Fibroblast of villous mesenchyme (primary cell): ENCODE measurements around the gene MCTP1. TPM values are rescaled to one million over a fixed set of nuclear protein-coding genes. Genes with fewer than 3 reads are reported as not detected.

Experiments used
- DNase-seq: peaks from one replicate; pipeline ENCODE4 v3.0.0-alpha.2; 2010; ENCODE audit warnings: low read depth
- H3K4me3 ChIP-seq: 2 replicates; pipeline ENCODE4 v1.5.1; 2011; ENCODE audit warnings: low read depth, mild to moderate bottlenecking, low read length
- total RNA-seq: library from RNA; depleted of rRNA; stranded (reverse); fragments of >200 nt; gene quantifications from 2 replicates; pipeline ENCODE4 v1.2.3, GENCODE V29; 2012
- TF ChIP-seq, protein P1 (sequence below): IDR thresholded peaks from 2 replicates; pipeline ENCODE4 v1.5.1; 2012; ENCODE audit warnings: low read depth, mild to moderate bottlenecking, low read length; ENCODE audit not compliant: insufficient read depth

MCTP1 gene
- total RNA-seq, 1 donor: 14.7 TPM

DNA sequence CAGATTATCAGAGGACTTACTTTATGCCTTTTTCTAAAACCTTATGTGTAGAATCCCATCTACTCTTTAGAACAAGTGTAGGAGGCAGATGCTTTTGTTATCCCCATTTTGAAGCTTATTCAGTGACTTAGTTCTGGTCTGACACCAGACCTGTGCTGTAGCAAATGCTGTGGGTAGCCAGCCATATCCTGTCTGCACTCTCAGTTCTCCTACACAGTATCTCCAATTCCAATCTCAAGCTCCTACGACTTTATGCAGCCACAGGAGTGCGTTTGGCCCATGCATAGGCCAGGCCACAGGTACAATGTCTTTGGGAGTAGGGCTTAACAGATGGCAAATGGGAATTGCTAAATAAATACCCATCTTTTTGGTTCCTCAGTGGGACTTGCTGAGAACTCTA is 292.6 kb downstream of the MCTP1 start:
- TF ChIP-seq, protein P1, sequence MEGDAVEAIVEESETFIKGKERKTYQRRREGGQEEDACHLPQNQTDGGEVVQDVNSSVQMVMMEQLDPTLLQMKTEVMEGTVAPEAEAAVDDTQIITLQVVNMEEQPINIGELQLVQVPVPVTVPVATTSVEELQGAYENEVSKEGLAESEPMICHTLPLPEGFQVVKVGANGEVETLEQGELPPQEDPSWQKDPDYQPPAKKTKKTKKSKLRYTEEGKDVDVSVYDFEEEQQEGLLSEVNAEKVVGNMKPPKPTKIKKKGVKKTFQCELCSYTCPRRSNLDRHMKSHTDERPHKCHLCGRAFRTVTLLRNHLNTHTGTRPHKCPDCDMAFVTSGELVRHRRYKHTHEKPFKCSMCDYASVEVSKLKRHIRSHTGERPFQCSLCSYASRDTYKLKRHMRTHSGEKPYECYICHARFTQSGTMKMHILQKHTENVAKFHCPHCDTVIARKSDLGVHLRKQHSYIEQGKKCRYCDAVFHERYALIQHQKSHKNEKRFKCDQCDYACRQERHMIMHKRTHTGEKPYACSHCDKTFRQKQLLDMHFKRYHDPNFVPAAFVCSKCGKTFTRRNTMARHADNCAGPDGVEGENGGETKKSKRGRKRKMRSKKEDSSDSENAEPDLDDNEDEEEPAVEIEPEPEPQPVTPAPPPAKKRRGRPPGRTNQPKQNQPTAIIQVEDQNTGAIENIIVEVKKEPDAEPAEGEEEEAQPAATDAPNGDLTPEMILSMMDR: no peak
- DNase-seq: no peak

GRCh38 chr5:94983861-94984535 is 300.9 kb downstream of the MCTP1 start:
- H3K4me3 ChIP-seq: no peak overlapping the region
- TF ChIP-seq, protein P1: no peak
- DNase-seq: peak; percentile 38

More for the DNA sequence above, 292.6 kb downstream of the MCTP1 start:
- H3K4me3 ChIP-seq: no peak overlapping the region

GRCh38 chr5:94977437-94977836 is 307.5 kb downstream of the MCTP1 start:
- DNase-seq: no peak
- no peak overlapping the region for H3K4me3 ChIP-seq
- TF ChIP-seq, protein P1: no peak

GRCh38 chr5:94976853-94977252 is 308.0 kb downstream of the MCTP1 start:
- DNase-seq: no peak
- TF ChIP-seq, protein P1: no peak

GRCh38 chr5:94972268-94972667 is 312.6 kb downstream of the MCTP1 start:
- no peak overlapping the region for H3K4me3 ChIP-seq
- no peak for DNase-seq
- TF ChIP-seq, protein P1: no peak

More at GRCh38 chr5:94976853-94977252, 308.0 kb downstream of the MCTP1 start:
- H3K4me3 ChIP-seq: no peak overlapping the region

- no peak overlapping the region for H3K4me3 ChIP-seq
- peak; percentile 23 for DNase-seq
- TF ChIP-seq, protein P1: peak; percentile 12
Observed at GRCh38 chr5:94969174-94969573, 315.7 kb downstream of the MCTP1 start.

DNA sequence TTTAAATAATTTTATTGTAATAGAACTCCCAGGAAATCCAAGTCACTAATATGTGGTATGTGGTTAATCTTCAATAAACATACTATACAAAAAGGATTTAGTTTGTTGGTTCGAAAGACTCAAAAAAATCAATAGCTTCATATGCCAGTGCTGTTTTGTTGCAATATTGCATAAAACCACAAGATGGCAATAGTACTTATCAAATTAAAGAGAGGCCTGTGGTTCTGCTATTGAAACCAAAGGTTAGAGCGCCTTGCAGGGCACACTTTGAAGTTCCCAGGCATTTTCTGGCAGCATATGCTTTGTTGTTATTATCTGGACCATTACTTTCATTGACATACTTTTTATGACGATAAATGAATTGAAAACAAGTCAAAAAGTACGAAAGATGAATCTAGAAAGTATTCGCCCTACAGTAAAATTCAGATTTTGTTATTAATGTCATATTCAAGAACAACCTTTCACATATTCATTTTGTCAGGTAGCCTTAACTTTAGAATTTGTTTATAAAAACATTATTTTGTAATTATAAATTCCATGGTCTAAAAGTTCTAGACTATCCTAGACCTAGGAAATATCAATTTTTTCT is 316.3 kb downstream of the MCTP1 start:
- H3K4me3 ChIP-seq: no peak overlapping the region
- DNase-seq: peak; percentile 62
- TF ChIP-seq, protein P1: peak; percentile 62
